Diencephalon (tissue), 1 donor: Measurements from ENCODE around the gene SELP. TPM values are rescaled to one million over a fixed set of nuclear protein-coding genes. Genes with fewer than 3 reads are reported as not detected.

Experiments used
- total RNA-seq: library from RNA; depleted of rRNA; stranded (reverse); fragments of >200 nt; gene quantifications from one replicate; pipeline ENCODE4 v1.2.3, GENCODE V29; 2014

The SELP gene
- total RNA-seq = 0.92 TPM

DNA sequence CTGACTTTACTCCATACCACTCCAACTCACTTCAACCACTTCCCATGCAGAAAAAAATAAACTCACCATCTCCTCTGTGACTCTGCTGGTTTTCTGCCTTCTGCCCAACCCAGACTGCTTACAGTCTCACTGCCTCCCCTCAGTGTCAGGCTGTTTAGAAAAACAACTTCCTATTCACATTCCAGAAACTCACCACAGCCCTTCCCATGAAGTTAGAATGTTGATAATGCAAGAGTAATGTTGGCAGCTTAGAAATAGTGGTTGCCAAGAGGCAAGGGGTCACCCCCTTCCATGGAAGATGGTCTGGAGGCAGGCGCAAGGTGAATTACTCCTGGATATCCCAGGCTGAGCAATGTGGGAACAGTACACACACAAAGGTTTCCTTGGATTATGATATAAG is at the start of gene SELP:
Gene SELP (minus strand): TSS at position 119 of the 400 bp plus-strand sequence. CDS start 50 bp downstream, at position 69.

DNA sequence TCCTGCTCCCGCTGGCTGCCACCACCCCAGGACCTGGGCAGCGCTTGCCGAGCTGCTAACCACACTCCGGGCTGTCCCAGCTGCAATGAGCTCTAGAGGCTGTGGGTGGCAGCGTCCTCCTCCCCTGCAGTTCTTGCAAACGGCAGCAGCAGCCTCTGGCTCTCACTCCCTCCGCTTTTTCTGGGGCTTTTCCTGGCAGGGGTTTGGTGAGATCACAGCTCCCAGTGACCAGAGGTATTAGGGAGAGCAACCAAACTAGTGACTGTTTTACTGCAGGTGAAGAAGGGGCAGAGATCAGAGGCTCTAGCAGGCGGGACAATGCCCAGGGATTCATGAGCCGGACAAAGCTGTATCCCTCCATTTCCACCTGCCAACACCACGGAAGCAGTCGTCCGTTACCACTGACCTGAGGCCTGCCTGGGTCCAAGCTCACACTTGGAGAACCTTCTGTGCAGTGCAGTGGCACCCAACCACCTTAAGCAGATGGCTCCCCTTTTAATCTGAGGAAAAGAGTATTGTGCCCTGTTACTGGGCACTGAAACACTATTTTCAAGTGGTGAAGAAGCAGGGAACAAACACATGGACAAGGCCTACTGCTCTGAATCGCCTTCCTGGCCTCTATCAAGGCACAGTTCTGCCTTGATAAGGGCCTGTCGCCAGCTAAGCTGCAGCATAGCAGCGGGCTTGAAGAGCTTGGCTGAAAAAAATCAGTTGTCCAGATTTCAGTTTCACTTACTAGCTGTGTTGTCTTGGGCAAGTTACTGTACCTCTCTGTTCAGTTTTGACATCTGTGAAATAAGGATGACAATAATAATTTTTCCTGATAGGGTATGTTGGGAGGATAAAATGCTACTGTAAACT is 43.3 kb downstream of the SELP start, which contains the start of gene F5:
Gene F5 (minus strand): TSS at position 87 of the 861 bp plus-strand sequence. CDS start 95 bp downstream, outside the sequence.

Other genes with a start within 250 kb of the SELP start
- gene CCDC181, start 202.7 kb downstream of the SELP start, total RNA-seq = 15.2 TPM
- gene SLC19A2, start 144.2 kb downstream of the SELP start, total RNA-seq = 15.0 TPM
- gene F5, start 43.6 kb downstream of the SELP start, total RNA-seq = 0.92 TPM
- gene SELL, start 81.5 kb upstream of the SELP start, total RNA-seq = 1.4 TPM
- 0.23 TPM for gene SELE, start 104.0 kb upstream of the SELP start, total RNA-seq
- 11.5 TPM for gene METTL18, start 164.8 kb upstream of the SELP start, total RNA-seq